ENCODE measurements around the gene PIK3R5.
"Not testable (repeated sequence)": the region's sequence is repeated elsewhere in the genome, so short reads cannot be mapped to it uniquely, and the experiment has no call there.

PIK3R5 gene

GRCh38 chr17:8872705-8873435 lies 92.6 kb downstream of the PIK3R5 start:
- FAIRE-seq: no peak

- FAIRE-seq: no peak
Observed at GRCh38 chr17:8872036-8872704, 93.3 kb downstream of the PIK3R5 start.

GRCh38 chr17:8871081-8871581 lies 94.4 kb downstream of the PIK3R5 start:
- FAIRE-seq: no peak

GRCh38 chr17:8870406-8871040 lies 95.0 kb downstream of the PIK3R5 start:
- no peak for FAIRE-seq

GRCh38 chr17:8869114-8869815 lies 96.2 kb downstream of the PIK3R5 start:
- no peak for FAIRE-seq

GRCh38 chr17:8868529-8868951 lies 97.0 kb downstream of the PIK3R5 start:
- FAIRE-seq: no peak

- FAIRE-seq: no peak
Observed at GRCh38 chr17:8868092-8868491, 97.4 kb downstream of the PIK3R5 start.

- no peak for FAIRE-seq
Observed at GRCh38 chr17:8867361-8867981, 98.0 kb downstream of the PIK3R5 start, which contains the start of gene PIK3R6. TSS of gene PIK3R6 (minus strand) at chr17:8867674. CDS start at chr17:8849794, 17,880 bp downstream.

GRCh38 chr17:8865811-8866210 lies 99.7 kb downstream of the PIK3R5 start:
- FAIRE-seq: no peak

- no peak for FAIRE-seq
Observed at GRCh38 chr17:8865385-8865784, 100.1 kb downstream of the PIK3R5 start.

- FAIRE-seq: no peak
Observed at GRCh38 chr17:8862213-8863056, 103.1 kb downstream of the PIK3R5 start.

- FAIRE-seq: no peak
Observed at GRCh38 chr17:8861495-8862181, 103.9 kb downstream of the PIK3R5 start.

GRCh38 chr17:8859804-8860430 lies 105.6 kb downstream of the PIK3R5 start:
- FAIRE-seq: no peak

- no peak for FAIRE-seq
Observed at GRCh38 chr17:8859027-8859803, 106.3 kb downstream of the PIK3R5 start.

GRCh38 chr17:8857919-8858318 lies 107.6 kb downstream of the PIK3R5 start:
- no peak for FAIRE-seq

GRCh38 chr17:8856869-8857575 lies 108.5 kb downstream of the PIK3R5 start:
- FAIRE-seq: no peak

- FAIRE-seq: not testable (repeated sequence)
Observed at GRCh38 chr17:8856205-8856603, 109.3 kb downstream of the PIK3R5 start.

GRCh38 chr17:8855477-8856204 lies 109.9 kb downstream of the PIK3R5 start:
- FAIRE-seq: no peak
